ENCODE data around the gene SRA1.

SRA1 gene

DNA sequence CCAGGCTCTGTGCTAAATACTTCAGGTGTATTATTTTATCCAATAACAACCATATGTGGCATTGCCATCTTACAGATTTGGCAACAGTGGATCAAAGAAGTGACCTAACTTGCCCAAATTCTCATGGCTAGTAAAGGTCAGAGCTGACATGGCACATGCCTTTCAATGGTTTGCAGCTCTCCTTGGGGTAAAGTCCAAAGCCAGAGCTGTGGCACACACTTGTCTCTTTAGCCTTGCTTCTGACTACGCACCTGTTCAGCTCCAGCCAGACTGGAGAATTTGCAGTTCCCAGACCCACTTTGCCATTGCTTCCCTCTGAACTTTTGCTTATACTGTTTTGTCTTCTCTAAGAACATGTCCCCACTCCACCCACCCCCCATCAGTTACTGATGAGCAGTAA is 13.2 kb upstream of the SRA1 start:
- no peak for DNase-seq (ENCODE audit: low spot score)

DNA sequence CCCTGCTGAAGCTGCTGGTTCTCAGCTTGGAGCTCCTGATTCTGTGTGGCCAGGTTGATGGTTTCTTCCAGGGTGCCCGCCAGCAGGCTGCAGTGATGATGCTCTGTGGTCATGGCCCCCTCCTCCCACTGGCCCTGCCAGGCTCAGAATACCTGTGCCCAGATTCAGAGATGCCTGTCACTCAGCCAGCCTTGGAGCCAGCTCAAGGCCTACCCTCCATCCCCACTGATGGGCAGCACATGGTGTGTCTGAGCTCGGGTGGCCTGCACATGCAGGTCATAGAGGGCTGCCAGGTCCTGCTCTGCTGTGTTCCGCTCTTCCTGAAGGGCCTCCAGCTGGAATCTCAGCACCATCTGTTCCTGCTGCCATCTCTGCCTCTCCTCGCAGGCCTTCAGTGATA is 12.8 kb upstream of the SRA1 start:
- no peak for DNase-seq (ENCODE audit: low spot score)

DNA sequence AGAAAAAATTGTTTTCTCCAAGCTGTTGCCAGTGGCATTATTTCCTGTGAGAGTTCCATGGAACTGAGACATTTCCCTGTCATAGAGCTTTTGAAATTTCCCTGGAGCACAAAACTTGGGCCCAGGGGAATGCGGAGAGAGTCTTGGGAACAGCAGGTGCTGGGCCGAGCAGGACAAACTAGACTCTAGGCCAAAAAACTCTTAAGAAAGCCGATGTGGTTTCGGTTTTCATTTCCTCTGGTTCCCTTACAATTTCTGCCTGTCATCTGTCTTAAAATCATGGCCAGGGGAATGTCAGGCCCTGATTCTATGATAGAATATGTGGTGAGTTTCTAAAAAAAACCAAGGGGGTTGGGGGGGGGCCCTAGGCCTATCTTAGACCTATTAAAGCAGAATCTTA is 11.9 kb upstream of the SRA1 start:
- no peak for DNase-seq (ENCODE audit: low spot score)

DNA sequence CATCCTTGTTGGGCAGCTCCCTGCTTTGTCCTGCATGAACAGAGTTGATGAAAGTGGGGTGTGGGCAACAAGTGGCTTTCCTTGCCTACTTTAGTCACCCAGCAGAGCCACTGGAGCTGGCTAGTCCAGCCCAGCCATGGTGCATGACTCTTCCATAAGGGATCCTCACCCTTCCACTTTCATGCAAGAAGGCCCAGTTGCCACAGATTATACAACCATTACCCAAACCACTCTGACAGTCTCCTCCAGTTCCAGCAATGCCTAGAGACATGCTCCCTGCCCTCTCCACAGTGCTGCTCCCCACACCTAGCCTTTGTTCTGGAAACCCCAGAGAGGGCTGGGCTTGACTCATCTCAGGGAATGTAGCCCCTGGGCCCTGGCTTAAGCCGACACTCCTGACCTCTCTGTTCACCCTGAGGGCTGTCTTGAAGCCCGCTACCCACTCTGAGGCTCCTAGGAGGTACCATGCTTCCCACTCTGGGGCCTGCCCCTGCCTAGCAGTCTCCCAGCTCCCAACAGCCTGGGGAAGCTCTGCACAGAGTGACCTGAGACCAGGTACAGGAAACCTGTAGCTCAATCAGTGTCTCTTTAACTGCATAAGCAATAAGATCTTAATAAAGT is 11.3 kb upstream of the SRA1 start:
- DNase-seq (ENCODE audit: low spot score) = no peak

DNA sequence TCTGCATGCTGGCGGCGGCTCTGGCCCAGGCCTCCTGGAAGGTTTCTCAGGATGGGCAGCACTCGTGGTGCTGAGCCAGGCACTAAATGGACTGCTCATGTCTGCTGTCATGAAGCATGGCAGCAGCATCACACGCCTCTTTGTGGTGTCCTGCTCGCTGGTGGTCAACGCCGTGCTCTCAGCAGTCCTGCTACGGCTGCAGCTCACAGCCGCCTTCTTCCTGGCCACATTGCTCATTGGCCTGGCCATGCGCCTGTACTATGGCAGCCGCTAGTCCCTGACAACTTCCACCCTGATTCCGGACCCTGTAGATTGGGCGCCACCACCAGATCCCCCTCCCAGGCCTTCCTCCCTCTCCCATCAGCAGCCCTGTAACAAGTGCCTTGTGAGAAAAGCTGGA is 10.6 kb upstream of the SRA1 start:
- no peak for DNase-seq (ENCODE audit: low spot score)

DNA sequence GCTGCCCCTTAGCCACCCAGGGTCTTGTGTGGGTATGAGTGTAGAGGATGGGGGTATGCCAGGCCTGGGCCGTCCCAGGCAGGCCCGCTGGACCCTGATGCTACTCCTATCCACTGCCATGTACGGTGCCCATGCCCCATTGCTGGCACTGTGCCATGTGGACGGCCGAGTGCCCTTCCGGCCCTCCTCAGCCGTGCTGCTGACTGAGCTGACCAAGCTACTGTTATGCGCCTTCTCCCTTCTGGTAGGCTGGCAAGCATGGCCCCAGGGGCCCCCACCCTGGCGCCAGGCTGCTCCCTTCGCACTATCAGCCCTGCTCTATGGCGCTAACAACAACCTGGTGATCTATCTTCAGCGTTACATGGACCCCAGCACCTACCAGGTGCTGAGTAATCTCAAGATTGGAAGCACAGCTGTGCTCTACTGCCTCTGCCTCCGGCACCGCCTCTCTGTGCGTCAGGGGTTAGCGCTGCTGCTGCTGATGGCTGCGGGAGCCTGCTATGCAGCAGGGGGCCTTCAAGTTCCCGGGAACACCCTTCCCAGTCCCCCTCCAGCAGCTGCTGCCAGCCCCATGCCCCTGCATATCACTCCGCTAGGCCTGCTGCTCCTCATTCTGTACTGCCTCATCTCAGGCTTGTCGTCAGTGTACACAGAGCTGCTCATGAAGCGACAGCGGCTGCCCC is 10.0 kb upstream of the SRA1 start:
- no peak for DNase-seq (ENCODE audit: low spot score)

DNA sequence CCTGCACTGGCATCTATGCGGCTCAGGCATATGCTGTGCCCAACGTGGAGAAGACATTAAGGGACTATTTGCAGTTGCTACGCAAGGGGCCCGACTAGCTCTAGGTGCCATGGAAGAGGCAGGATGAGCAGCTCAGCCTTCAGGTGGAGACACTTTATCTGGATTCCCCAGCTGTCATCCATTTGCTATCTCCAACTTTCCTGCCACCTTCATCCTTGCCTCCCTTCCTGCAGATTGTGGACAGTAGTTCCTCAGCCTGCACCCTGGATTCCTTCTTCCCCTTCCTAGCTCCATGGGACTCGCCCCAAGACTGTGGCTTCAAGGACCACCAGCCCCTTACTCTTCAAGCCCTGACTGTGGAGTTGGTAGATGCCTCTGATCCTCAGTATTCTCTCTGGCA is 9.4 kb upstream of the SRA1 start:
- no peak for DNase-seq (ENCODE audit: low spot score)

DNA sequence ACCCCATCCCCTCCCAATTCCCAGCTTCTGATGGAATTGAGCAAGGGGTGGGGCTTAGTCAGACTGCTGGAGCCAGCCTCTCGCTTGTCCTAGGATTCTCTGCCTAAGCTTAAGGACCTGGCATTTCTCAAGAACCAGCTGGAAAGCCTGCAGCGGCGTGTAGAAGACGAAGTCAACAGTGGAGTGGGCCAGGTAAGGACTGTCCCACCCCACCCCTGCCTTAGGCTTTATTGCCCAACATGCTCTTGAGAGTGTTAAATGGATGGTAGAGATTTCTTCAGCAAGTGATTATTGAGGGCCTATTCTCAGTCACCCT is 8.5 kb upstream of the SRA1 start:
- peak; percentile 32 for DNase-seq (ENCODE audit: low spot score)

DNA sequence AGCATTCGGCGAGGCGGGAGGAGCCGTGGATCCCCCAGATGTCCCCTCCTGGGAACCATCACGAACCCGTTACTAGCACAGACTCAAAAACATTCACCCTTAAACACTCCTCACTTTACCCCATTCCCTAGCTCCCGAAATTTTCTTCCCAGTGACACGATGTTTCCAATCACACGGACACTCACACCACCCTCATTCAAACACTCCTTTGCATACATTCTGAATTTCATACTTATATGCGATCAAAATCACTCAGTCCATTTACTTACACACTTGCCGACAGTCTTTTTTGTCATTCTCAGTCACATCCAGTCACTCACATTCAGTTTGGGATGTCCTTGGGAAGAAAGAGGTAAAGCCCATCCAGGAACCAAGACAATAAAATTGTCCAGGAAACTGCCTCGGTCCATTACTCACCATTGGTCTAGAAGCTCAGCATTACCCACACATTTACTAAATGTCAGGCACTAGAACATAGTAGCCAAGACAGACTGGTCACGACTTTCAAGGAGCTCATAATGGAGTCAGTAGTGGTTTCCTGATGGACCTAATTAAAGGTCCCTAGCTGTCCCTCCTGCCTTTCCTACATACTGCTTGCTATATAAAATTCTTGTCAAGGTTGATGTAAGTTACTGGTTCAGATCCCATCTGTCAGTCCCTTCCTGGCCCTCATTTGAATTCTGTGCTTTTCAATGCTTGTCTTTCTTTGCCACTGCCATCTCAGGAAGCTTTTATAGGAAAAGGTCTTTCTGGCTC is 7.9 kb upstream of the SRA1 start:
- DNase-seq (ENCODE audit: low spot score) = peak; percentile 69

DNA sequence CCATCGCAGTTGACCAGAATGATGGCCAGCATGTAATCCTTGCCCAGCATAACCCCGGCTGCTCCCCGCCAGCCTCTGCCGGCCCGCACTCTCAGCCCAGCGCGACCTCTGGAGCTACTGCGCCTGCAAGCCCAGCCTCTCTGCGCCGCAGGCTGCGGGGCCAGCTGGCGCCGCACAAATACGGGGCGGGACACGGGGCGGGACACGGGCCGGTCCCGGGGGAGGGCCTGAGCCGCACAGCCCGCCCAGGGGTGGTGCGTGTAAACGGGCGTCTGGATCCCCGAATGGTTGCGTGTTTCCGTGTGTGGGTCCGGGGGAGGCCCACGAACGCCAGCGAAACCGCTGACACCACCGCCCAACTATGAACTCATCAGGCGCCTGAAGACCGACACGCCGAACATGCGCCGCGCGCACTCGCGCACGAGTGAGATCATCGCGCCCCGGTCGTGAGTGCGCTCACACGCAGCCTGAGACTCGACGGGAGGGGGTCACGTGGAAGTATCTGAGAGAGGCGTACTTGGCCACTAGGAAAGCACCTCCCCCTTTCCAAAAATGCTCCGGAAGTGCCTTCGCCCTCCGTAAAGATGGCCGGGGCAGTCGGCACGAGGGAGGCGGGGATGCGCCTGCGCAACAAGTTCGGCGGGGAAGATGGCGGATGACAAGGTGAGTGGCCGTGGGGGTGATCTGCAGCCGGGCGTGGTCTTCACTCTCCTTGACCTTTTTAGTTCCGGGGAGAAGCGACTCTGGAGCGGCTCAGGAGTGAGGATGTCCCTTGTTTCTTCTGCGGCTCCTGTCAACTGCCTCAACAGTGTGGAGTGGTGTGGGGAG is 7.1 kb upstream of the SRA1 start, which contains the start of the genes APBB3 and SLC35A4:
APBB3 (minus strand) TSS at position 403 of the 828 bp plus-strand sequence; CDS start at position 50, 353 bp downstream.
SLC35A4 (plus strand) TSS at position 633 of the 828 bp plus-strand sequence. CDS start 2,342 bp downstream, outside the sequence.
- DNase-seq (ENCODE audit: low spot score) = peak; percentile 99

DNA sequence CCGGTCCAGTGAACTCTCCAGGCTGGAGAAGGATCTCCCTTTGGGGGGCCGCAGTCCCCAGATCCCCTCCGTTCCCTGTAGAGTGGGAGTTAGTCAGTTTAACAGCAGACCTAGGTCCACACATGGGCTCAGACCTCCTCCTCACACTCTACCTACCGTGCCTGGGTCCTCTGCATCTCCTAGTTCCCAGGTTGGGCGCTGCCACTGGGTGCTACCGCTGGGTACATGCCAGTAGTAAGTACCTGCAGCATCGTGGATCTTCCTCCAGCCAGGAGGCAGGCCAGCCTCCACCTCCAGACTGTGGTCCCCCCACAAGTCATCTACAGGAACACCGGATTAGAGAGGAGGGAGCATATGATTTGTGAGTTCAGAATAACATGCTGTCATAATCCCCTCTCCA is 6.3 kb upstream of the SRA1 start:
- DNase-seq (ENCODE audit: low spot score) = peak; percentile 28

DNA sequence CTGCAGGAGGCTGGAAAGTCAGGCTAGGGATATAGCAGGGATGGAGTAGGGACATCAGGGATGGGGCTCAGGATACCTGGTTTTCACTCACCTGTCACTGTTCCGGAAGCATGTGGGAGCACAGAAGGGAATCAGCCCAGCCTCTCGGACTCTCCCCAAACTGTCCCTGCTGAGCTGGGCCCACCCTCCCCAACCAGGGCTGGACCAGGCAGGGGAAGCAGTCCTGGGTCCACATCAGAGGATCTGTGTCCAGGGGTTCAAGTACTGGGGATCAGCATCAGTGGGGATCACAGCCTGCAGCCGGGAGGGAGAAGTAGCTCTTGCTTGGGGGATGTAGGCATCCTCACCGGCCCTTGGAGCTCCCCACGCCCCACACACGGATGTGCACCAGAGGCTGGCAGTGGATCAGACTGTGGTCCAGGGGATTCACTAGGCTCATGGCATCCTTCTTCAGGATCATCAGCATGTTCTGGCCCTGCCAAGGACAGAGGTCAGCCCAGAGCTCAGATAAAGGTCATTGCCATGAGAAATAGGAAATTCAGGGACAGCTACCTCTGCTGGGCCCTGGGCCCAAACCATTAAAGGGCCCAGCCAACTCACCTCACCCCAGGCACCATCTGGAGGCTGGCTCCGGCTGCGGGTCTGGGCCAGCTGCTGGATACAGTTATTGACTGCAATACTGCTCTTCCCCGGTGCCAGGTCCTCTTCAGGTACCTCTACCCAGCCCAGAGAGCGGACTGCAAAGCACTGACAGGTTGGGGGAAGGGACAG is 4.7 kb upstream of the SRA1 start:
- no peak for DNase-seq (ENCODE audit: low spot score)

DNA sequence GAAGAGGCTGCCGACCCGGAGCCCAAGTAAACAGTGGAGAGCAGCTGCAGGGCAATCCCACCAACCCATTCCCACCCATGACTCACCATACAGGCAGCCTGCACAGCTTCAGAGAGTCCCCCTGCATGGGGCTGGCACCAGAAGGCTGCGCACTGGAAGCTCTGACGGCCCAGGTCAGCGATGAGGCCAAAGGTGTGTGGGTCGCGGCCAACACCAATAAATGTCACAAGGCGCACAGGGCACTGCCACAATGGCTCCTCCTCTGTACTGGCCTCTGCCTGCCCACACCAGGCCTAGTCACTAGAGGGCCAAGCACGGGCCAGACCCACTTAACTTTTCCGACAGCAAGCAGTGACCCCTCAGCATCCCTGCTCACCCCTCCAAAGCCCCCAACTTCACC is 3.0 kb upstream of the SRA1 start:
- no peak for DNase-seq (ENCODE audit: low spot score)

DNA sequence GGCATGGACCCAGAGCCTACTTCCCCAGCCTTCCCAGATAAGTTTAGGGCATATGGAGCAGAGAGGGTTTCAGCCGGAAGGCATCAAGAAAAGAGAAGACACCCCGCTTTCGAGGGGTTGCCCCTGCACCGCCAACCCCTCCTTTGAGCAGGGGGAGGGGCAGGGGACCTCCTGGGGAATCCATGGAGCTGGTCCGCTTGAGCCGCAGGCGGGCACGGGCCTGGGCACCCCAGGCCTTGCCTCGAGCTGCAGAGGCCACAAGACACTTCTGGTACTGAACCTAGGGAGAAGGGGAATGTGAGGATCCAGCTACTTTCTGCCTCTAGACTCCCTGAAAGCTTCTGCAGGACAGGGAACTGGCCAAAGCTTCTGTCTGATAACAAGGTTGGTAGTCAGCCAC is 1.3 kb upstream of the SRA1 start:
- DNase-seq (ENCODE audit: low spot score) = no peak

DNA sequence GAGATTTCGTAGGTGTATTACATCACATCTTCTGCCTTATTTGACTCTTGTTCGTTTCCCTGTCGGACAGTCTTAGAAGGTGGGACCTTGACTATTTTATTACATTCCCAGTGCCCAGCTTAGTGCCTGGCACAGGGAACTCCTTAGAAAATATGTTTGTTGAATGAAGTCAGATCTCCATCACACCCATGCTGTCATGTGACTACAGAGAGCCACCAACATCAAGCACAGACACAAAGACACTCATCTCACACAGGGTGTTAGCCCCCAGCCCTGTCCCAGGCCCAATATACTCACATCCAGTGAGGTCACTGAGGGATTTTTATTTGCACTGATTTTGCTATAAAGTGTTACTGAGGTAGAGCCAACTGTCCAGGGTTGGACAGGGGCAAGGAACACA is 692 bp upstream of the SRA1 start:
- DNase-seq (ENCODE audit: low spot score) = no peak

DNA sequence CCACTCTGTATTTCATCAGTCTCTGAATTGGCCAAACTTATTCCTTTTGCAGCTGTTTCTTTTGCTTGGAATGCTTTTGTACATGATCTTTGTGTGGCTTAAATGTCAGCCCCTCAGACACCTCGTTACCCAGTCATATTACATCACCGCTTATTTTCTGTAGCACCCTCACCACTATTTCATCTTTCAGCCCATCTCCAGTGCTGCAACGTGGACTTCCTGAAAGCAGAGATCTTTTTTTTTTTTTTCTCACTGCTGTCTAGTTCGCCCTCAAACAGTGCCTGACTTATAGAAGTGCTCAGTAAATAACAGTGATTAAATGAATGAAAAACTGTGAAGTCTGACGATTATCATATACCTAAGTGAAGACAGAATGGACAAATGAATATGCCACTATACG is 835 bp downstream of the SRA1 start:
- DNase-seq (ENCODE audit: low spot score) = peak; percentile 62

DNA sequence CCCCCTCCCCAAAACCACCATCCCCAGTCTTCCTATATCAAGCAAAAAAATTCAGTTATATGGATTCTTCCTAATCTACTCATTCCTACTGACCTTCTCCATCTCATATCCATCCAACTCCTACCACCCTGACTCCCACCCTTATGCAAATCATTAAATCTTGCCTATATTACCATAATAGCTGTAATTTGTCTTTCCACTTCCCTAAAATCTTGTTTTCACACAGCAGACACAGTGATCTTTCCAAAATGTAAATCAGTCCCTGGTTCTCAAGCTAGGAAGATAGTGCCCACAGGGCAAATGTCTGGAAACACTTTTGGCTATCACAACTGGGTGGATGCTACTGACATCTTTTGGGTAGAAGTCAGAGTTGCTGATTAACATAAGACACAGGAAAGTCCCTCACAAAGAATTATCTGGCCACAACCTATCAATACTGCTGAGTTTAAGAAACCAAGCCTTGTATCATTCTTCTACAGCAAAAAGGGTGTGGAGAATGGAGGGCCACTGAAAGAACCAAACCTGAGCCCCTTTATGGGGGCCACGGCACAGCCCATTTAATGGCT is 1.4 kb downstream of the SRA1 start:
- no peak for DNase-seq (ENCODE audit: low spot score)

DNA sequence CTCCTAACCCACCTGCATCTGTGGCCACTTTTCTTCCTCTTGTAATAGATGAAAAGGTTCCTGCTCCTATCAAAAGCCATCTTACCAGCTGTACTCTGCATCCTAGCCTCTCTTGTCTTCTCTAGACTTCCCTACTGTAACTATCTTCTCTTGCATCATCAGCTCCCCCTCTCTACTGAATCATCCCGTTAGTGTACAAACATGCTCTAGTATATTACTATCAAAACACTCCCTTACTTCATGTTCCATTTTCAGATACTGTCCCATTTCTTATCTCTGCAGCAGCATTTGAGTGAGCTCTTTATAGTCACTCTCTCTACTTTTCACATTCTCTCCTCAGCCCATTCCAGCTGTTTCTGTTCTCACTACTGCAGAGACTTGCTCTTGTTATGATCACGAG is 2.8 kb downstream of the SRA1 start:
- DNase-seq (ENCODE audit: low spot score) = peak; percentile 62

DNA sequence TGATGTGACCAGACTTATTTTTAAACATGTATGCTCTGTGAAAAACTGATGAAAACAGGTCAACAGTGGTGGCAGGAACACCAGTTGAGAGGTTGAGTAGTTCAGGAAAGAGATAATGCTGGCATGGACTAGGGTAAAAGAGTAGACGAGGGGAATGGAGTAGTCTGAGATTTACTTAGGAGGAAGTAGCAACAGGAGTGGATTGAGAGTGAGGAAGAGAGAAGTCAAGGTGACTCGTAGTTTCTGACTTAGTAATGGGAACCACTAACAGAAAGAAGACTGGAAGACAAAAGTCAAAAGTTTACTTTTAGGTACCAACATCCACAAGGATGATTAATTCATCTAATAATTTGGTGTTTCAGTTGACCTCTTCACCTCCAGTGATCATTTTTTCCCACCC is 3.6 kb downstream of the SRA1 start:
- DNase-seq (ENCODE audit: low spot score) = peak; percentile 75

DNA sequence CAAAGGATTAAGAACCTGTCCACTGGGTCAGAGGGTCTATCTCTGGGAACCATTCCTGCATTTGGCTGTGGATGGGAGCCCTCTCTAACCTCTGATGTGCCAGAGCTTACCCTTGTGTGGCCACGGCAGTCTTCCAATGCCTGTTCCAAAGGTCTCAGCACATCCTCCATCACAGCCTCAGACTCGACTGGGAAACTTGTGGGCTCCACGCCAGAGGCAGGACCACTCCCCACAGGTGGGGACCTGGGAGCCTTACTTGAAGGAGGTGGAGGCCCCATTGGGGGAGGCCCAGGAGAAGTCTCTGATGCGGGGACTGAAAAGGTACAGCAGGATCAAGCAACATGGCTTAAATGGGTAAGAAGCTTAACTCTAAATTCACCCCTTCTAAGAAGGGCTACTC is 5.4 kb downstream of the SRA1 start:
- DNase-seq (ENCODE audit: low spot score) = no peak
